ENCODE measurements around the gene ALX3. TPM values are rescaled to one million over a fixed set of nuclear protein-coding genes. Genes with fewer than 3 reads are reported as not detected.

The ALX3 gene
- total RNA-seq, 1 experiment from 2014 or later, result 0.15 TPM

GRCh38 chr1:110034451-110035235, 35.8 kb downstream of the ALX3 start, which contains the start of gene STRIP1:
TSS of gene STRIP1 (plus strand) at chr1:110034624. CDS start at chr1:110034638, 14 bp downstream.
- Mint-ChIP-seq H3K4me1 (peaks cover 33% of the 10 kb centered on the region), H3K4me3 (peak within 1 kb of the TSS; percentile 92), H3K27ac (peak within 1 kb of the TSS; percentile 95), H3K27me3 (ENCODE audit: low read depth) (no peaks in the 10 kb centered on the region), H3K36me3 (peaks cover 25% of the 10 kb centered on the region), H3K9me3 (0 out of 2 replicates have a peak, but pooled peaks cover 6% of the 10 kb centered on the region)
- ChIA-PET POLR2A (interaction anchor here (0.6 to 1.4 kb wide), 11 partner anchors 10 to 234 kb away, joined by 3 to 5 read pairs (median 3); partner anchors contain the start of genes AHCYL1 and ALX3), CTCF (interaction anchor here (0.7 to 3.8 kb wide), 26 partner anchors 10 to 502 kb away, joined by 3 to 42 read pairs (median 5); partner anchors contain the start of genes AHCYL1, SLC6A17 and UBL4B)
- DNase-seq (ENCODE audit: low spot score), result peak; percentile 88
- peak; percentile 83 for ATAC-seq
- TF ChIP-seq USF1 (CRISPR knock-in tag; IDR thresholded peaks at IDR 0.05) (no peak), MAX (CRISPR knock-in tag; IDR thresholded peaks at IDR 0.05) (peak; percentile 42; the same call in 1 of the 2 replicates), PREB (CRISPR knock-in tag; IDR thresholded peaks at IDR 0.05; ENCODE audit: borderline replicate concordance) (no peak), E2F1 (CRISPR knock-in tag; IDR thresholded peaks at IDR 0.05) (no peak), FOXJ3 (CRISPR knock-in tag; IDR thresholded peaks at IDR 0.05; ENCODE audit: borderline replicate concordance) (no peak), ZNF532 (CRISPR knock-in tag; IDR thresholded peaks at IDR 0.05; ENCODE audit: borderline replicate concordance) (no peak), STAT6 (CRISPR knock-in tag; conservative IDR thresholded peaks at IDR 0.05; ENCODE audit: low read depth) (no peak), ETV6 (CRISPR knock-in tag; IDR thresholded peaks at IDR 0.05) (peak; percentile 74), E2F5 (CRISPR knock-in tag; IDR thresholded peaks at IDR 0.05) (no peak; the same call in 1 of the 2 replicates), TEAD4 (CRISPR knock-in tag; IDR thresholded peaks at IDR 0.05) (no peak), SMAD3 (CRISPR knock-in tag; IDR thresholded peaks at IDR 0.05; ENCODE audit: borderline replicate concordance) (no peak), GRHL2 (CRISPR knock-in tag; IDR thresholded peaks at IDR 0.05; ENCODE audit: insufficient replicate concordance, severe bottlenecking) (no peak), PRDM15 (CRISPR knock-in tag; IDR thresholded peaks at IDR 0.05) (0 out of 2 replicates have a peak, but pooled peaks have one; percentile 3), TCF7 (CRISPR knock-in tag; IDR thresholded peaks at IDR 0.05; ENCODE audit: low read depth) (no peak), MLX (CRISPR knock-in tag; IDR thresholded peaks at IDR 0.05) (no peak), PRRX2 (CRISPR knock-in tag; IDR thresholded peaks at IDR 0.05) (no peak)

All from WTC11 (cell line).